Measurements from ENCODE around the gene ARID3C.

Gene ARID3C

DNA sequence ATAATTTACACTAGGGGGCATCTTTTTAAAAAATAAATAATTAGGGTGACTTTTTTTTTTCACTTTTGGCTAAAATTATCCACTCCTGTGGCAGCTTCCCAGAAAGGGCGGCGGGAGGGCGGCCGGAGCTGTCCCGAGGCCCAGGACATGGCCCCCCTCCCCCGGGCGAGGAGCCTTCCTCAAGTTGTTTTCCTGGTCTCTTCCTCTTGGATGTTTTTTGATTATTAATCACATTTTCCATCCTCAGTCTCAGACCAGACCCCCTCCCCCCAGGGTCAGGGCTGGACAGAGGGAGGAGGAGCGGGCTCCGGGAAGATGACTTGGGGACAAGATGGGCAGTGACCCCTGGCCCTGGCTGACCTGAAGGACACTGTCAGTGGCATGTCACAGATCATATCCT is 34.7 kb downstream of the ARID3C start:
- no peak for DNase-seq (ENCODE audit: low spot score)

GRCh38 chr9:34592895-34593601 is 35.8 kb downstream of the ARID3C start:
- DNase-seq (ENCODE audit: low spot score): peak; percentile 82

- no peak for DNase-seq (ENCODE audit: low spot score)
Measured at GRCh38 chr9:34591917-34592866, 36.7 kb downstream of the ARID3C start.

DNA sequence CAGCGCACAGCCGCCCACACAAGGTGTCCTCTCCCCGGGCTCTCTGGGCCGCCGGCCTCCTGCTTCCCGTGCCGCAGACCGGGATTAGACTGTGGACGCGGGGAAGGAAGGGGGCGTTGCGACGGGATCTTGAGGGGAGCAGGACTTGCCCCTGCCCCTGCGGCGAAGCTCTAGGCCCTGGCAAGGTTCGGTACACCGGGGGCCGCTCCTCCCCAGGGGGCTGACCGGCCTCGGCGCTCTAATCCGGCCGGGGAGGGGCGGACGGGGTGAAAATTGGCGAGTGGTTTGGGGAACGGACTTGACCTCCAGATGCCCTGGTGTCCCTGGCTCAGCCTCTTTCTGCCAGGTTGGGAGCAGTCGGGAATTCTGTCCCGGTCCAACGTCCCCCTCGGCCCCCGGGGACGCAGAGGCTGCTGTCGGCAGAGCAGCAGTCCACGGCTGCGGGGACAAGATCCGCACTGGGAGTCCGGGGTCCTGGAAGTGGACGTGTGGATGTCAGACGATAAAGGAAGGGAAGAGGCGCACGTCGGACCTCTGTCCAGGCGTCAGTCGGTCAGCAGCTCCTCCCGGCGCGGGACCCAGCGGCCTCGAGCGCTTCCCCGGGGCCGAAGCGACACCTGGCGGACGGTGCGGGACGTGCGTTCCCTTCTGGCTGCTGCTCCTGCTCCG is 37.5 kb downstream of the ARID3C start:
- DNase-seq (ENCODE audit: low spot score): peak; percentile 94

GRCh38 chr9:34590381-34591247 is 38.3 kb downstream of the ARID3C start:
- no peak for DNase-seq (ENCODE audit: low spot score)

DNA sequence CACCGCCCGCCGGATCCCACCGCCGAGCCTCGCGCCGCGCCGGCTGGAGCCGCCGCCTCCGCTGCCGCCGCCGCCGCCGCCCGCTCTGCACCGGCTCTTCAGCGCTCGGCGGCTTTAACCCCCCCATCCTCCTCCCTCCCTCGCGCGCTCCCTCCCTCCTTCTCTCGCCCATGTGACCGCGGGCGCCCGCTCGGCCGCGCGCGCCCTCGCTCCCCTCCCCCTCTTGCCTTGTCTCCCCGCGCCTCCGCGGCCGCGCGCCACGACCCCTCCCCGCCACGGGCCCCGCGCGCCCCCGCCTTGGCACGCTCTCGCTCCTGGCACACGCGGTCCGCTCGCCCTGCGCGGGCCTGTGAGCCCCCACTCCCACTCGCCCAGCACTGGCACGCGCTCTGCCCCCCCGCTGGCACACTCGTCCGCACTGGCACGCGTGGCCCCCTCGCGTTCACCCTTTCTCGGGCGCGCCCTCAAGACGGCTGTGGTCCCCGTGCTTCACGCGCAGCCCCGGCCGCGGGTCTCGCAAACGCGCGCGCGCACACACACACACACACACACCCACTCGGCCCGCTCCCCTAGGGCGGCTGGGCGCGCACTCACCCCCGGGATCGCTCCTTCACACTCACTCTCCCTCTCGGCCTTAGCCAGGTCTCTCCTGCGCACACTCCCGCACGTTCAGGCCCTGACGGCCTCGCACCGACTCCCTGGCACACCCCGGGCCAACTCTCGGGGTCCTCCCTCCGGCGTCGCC is 39.1 kb downstream of the ARID3C start, which contains the start of gene CNTFR:
Gene CNTFR (minus strand): TSS at position 89 of the 745 bp plus-strand sequence. CDS start 20,743 bp downstream, outside the sequence.
- peak; percentile 83 for DNase-seq (ENCODE audit: low spot score)

GRCh38 chr9:34588671-34589635 is 39.9 kb downstream of the ARID3C start:
- no peak for DNase-seq (ENCODE audit: low spot score)

GRCh38 chr9:34587271-34587670 is 41.6 kb downstream of the ARID3C start:
- DNase-seq (ENCODE audit: low spot score): no peak

DNA sequence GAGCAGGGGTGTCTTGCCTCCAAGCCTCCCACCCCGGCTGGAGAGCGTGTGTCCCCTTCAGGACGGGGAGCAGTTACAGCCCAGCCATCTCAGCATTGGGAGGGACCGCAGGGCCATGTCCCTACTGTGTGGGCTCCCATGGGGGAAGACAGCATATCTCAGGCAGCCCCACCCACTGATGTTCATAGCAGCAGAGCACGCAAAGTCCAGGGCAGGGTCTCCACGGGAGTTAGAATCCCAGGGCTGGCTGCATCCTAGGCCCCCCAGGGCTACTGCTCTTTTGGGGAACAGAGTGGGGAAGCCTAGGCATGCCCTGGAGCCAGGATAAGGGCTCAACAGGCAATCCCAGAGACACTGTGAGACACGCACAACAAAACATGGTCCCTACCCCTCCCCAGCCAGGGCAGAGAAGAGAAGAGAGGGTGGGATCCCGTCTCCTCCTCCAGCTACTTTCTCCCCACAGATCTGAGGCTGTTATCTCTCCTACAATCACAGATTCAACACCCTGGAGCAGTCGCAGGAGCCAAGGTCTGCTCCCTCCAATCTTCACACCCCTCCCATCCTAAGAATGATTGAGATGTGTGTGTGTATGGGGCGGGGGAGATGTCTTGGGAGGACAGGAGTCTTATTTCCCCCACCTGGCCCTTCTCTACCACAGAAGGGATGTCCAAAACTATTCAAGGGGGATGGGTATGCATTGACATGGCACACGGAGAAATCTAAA is 42.8 kb downstream of the ARID3C start:
- no peak for DNase-seq (ENCODE audit: low spot score)

DNA sequence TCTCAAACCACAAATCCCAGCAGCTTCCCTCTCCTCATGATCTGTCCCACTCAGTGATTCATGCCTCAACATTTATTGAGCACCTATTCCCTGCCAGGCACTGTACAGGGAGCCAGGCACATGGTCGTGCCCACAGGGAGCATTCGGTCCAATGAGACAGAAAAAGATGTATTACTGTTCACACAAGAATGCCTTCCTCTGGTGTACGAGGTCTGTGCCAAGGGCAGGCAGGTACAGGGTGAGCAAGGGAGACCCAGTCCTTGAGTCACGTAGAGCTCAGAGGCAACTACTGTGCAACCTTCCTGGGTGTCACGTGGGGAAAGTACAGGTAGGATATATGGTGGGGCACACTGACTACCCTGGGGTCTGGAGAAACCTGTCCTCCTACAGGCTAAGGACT is 43.9 kb downstream of the ARID3C start:
- no peak for DNase-seq (ENCODE audit: low spot score)

DNA sequence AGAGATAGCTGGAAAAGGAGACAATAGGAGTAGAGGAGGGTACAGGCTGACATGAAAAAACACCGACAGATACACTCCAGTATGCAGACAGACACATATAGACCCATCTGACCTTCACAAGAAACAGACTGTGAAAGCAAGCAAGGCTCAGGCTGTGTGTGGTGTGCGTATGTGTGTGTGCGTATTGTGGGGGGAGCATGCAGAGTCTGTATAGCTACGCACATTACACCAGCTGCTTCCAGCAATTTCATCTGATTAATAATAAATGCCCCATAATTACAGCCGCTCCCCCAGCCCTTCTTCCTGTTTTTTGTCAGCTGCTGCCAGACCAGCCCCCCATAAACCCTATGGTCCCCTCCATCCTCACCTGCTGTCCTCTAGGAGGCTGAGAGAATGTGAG is 46.1 kb downstream of the ARID3C start:
- no peak for DNase-seq (ENCODE audit: low spot score)

GRCh38 chr9:34581318-34581717 is 47.5 kb downstream of the ARID3C start:
- DNase-seq (ENCODE audit: low spot score): no peak

GRCh38 chr9:34580358-34580757 is 48.5 kb downstream of the ARID3C start:
- no peak for DNase-seq (ENCODE audit: low spot score)

- no peak for DNase-seq (ENCODE audit: low spot score)
Measured at GRCh38 chr9:34579808-34580163, 49.1 kb downstream of the ARID3C start.

DNA sequence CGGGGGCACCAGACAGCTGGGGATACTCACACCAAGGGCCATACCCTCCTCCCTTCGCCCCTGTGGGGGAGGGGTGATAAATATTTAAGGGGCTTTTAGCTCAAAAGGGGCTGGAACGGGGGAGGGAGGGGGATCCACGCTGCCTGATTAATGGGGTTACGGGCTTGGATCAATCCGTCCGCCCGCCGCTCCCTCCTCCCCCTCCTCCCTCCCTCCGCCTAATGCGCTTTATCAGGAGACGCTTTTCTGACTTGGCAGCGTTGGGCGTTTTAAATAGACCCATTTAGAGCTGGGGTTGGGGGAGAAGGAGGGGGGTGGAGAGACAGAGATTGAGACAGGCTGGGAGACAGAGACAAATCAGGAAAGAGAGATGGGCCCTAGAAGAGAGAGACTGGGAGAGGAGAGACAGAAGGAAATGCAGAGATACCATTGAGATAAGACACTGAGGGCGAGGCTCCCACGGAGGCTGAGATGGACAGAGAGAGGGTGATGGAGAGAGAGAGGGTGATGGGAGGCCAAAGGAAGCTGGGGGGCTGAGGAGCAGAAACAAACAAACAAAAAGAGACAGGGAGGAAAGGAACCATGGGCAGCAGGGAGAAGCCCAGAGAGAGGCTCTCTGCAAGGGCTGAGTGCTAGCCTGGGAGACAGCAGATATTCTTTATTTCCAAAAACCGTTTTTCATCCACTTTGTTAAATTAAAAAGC is 49.6 kb downstream of the ARID3C start:
- no peak for DNase-seq (ENCODE audit: low spot score)

GRCh38 chr9:34578241-34579103 is 50.4 kb downstream of the ARID3C start:
- no peak for DNase-seq (ENCODE audit: low spot score)
